ENCODE measurements around the gene CPED1. TPM values are rescaled to one million over a fixed set of nuclear protein-coding genes. Genes with fewer than 3 reads are reported as not detected.

The CPED1 gene
- total RNA-seq, 1 experiment from 2014 or later = 0.44 TPM

- Mint-ChIP-seq H3K4me3 (no peak overlapping the region), H3K27me3 (ENCODE audit: low read depth) (peaks cover 25% of the 10 kb centered on the region), H3K36me3 (no peaks in the 10 kb centered on the region), H3K9me3 (no peaks in the 10 kb centered on the region), H3K27ac (no peak overlapping the region), H3K4me1 (peaks cover 16% of the 10 kb centered on the region)
- POLR2A ChIA-PET = no interaction called here
- CTCF ChIA-PET = interaction anchor here (1.6 to 4.6 kb wide), 2 partner anchors 117 to 118 kb away, joined by 4 to 28 read pairs; no protein-coding TSS in a partner anchor
- no peak for ATAC-seq
- no peak for TF ChIP-seq CREM (CRISPR knock-in tag; IDR thresholded peaks at IDR 0.05)
- TF ChIP-seq ZNF532 (CRISPR knock-in tag; IDR thresholded peaks at IDR 0.05; ENCODE audit: borderline replicate concordance) = no peak
- no peak for TF ChIP-seq NR3C1 (CRISPR knock-in tag; conservative IDR thresholded peaks at IDR 0.05; ENCODE audit: low read depth)
- no peak for TF ChIP-seq NFE2L1 (CRISPR knock-in tag; IDR thresholded peaks at IDR 0.05)
- TF ChIP-seq USF2 (CRISPR knock-in tag; IDR thresholded peaks at IDR 0.05) = no peak
- no peak for TF ChIP-seq ZNF317 (CRISPR knock-in tag; IDR thresholded peaks at IDR 0.05; ENCODE audit: borderline replicate concordance, low read depth)
- no peak for TF ChIP-seq GTF2I (CRISPR knock-in tag; conservative IDR thresholded peaks at IDR 0.05)
- no peak for TF ChIP-seq ZNF512 (CRISPR knock-in tag; IDR thresholded peaks at IDR 0.05; ENCODE audit: borderline replicate concordance)
- TF ChIP-seq FOXJ3 (CRISPR knock-in tag; IDR thresholded peaks at IDR 0.05; ENCODE audit: borderline replicate concordance) = no peak
- TF ChIP-seq ERG (CRISPR knock-in tag; IDR thresholded peaks at IDR 0.05) = no peak
- TF ChIP-seq CBFB (CRISPR knock-in tag; IDR thresholded peaks at IDR 0.05; ENCODE audit: low read depth) = no peak
- no peak for TF ChIP-seq IRF2 (CRISPR knock-in tag; IDR thresholded peaks at IDR 0.05; ENCODE audit: borderline replicate concordance, low read depth)
- DNase-seq (ENCODE audit: low spot score) = no peak
Measured at GRCh38 chr7:120990468-120991118, 2.1 kb downstream of the CPED1 start.

GRCh38 chr7:120991161-120991560, 2.6 kb downstream of the CPED1 start:
- no peak overlapping the region for H3K27ac Mint-ChIP-seq
- TF ChIP-seq ZNF281 (CRISPR knock-in tag; IDR thresholded peaks at IDR 0.05) (no peak), HMGXB4 (CRISPR knock-in tag; IDR thresholded peaks at IDR 0.05) (no peak), PRDM15 (CRISPR knock-in tag; IDR thresholded peaks at IDR 0.05) (no peak), ZNF138 (CRISPR knock-in tag; conservative IDR thresholded peaks at IDR 0.05) (no peak), GABPB1 (CRISPR knock-in tag; IDR thresholded peaks at IDR 0.05) (no peak), ZBTB21 (CRISPR knock-in tag; IDR thresholded peaks at IDR 0.05; ENCODE audit: borderline replicate concordance) (no peak)

More at GRCh38 chr7:120991161-120991560, 2.6 kb downstream of the CPED1 start:
- ChIA-PET CTCF (interaction anchor here (1.6 kb wide), 1 partner anchor 117 kb away, joined by 4 read pairs; no protein-coding TSS in a partner anchor), POLR2A (no interaction called here)
- Mint-ChIP-seq H3K36me3 (no peaks in the 10 kb centered on the region), H3K27me3 (ENCODE audit: low read depth) (peaks cover 25% of the 10 kb centered on the region), H3K4me1 (peaks cover 16% of the 10 kb centered on the region), H3K9me3 (no peaks in the 10 kb centered on the region), H3K4me3 (no peak overlapping the region)
- no peak for ATAC-seq
- DNase-seq (ENCODE audit: low spot score) = no peak

Data from WTC11 (cell line).